ENCODE results near the gene TPSG1. TPM values are rescaled to one million over a fixed set of nuclear protein-coding genes. Genes with fewer than 3 reads are reported as not detected.
"Not testable (repeated sequence)": the region's sequence is repeated elsewhere in the genome, so short reads cannot be mapped to it uniquely, and the experiment has no call there.

TPSG1 gene
- total RNA-seq, 1 donor from 2014 or later, result not detected

- DNase-seq, result no peak
- no peak for TF ChIP-seq CTCF (IDR thresholded peaks at IDR 0.05; ENCODE audit: borderline replicate concordance)
- no peak overlapping the region for H3K4me3 ChIP-seq
- no peaks in the 10 kb centered on the region for H3K36me3 ChIP-seq
- no peaks in the 10 kb centered on the region for H3K4me1 ChIP-seq
- no peak overlapping the region for H3K27ac ChIP-seq (replicated peaks)
- H3K27me3 ChIP-seq (ENCODE audit: low read depth), result no peaks in the 10 kb centered on the region
- no peaks in the 10 kb centered on the region for H3K9me3 ChIP-seq (replicated peaks)
- intact Hi-C loops (cut with micrococcal nuclease), result no loop called here
Observed at GRCh38 chr16:1237990-1238389, 12.9 kb upstream of the TPSG1 start.

- intact Hi-C loops (cut with micrococcal nuclease); DNase-seq: not testable (repeated sequence)
Observed at GRCh38 chr16:1236659-1237058, 11.6 kb upstream of the TPSG1 start.

GRCh38 chr16:1232049-1232748, 7.1 kb upstream of the TPSG1 start:
- H3K27me3 ChIP-seq (ENCODE audit: low read depth); H3K4me3 ChIP-seq; H3K4me1 ChIP-seq; H3K36me3 ChIP-seq; intact Hi-C loops (cut with micrococcal nuclease); H3K27ac ChIP-seq (replicated peaks); DNase-seq; H3K9me3 ChIP-seq (replicated peaks): not testable (repeated sequence)

More at GRCh38 chr16:1236659-1237058, 11.6 kb upstream of the TPSG1 start:
- H3K4me1 ChIP-seq; H3K4me3 ChIP-seq; H3K27ac ChIP-seq (replicated peaks); H3K27me3 ChIP-seq (ENCODE audit: low read depth); H3K36me3 ChIP-seq; H3K9me3 ChIP-seq (replicated peaks): not testable (repeated sequence)

- not testable (repeated sequence) for H3K27ac ChIP-seq (replicated peaks)
Observed at GRCh38 chr16:1231301-1231700, 6.2 kb upstream of the TPSG1 start.

GRCh38 chr16:1230471-1231212, 5.6 kb upstream of the TPSG1 start:
- H3K36me3 ChIP-seq; H3K27ac ChIP-seq (replicated peaks); DNase-seq; H3K27me3 ChIP-seq (ENCODE audit: low read depth); H3K4me3 ChIP-seq; H3K9me3 ChIP-seq (replicated peaks); H3K4me1 ChIP-seq; intact Hi-C loops (cut with micrococcal nuclease): not testable (repeated sequence)

More at GRCh38 chr16:1231301-1231700, 6.2 kb upstream of the TPSG1 start:
- H3K9me3 ChIP-seq (replicated peaks); H3K27me3 ChIP-seq (ENCODE audit: low read depth); intact Hi-C loops (cut with micrococcal nuclease); H3K4me3 ChIP-seq; H3K4me1 ChIP-seq; H3K36me3 ChIP-seq; DNase-seq: not testable (repeated sequence)

GRCh38 chr16:1230084-1230470, 5.0 kb upstream of the TPSG1 start, which contains the start of gene TPSB2:
TSS of gene TPSB2 (minus strand) at chr16:1230184. CDS start at chr16:1229951, 233 bp downstream.
- H3K27ac ChIP-seq (replicated peaks); intact Hi-C loops (cut with micrococcal nuclease); H3K9me3 ChIP-seq (replicated peaks); H3K4me1 ChIP-seq; H3K27me3 ChIP-seq (ENCODE audit: low read depth); H3K36me3 ChIP-seq; H3K4me3 ChIP-seq; DNase-seq: not testable (repeated sequence)

GRCh38 chr16:1229476-1229875, 4.4 kb upstream of the TPSG1 start:
- DNase-seq; H3K27ac ChIP-seq (replicated peaks); intact Hi-C loops (cut with micrococcal nuclease); H3K9me3 ChIP-seq (replicated peaks); H3K36me3 ChIP-seq; H3K27me3 ChIP-seq (ENCODE audit: low read depth); H3K4me1 ChIP-seq; H3K4me3 ChIP-seq: not testable (repeated sequence)

- intact Hi-C loops (cut with micrococcal nuclease); H3K36me3 ChIP-seq: not testable (repeated sequence)
Observed at GRCh38 chr16:1228227-1228626, 3.2 kb upstream of the TPSG1 start.

GRCh38 chr16:1226692-1227091, 1.6 kb upstream of the TPSG1 start:
- H3K4me1 ChIP-seq; H3K9me3 ChIP-seq (replicated peaks); H3K27me3 ChIP-seq (ENCODE audit: low read depth); H3K4me3 ChIP-seq; DNase-seq; H3K36me3 ChIP-seq; intact Hi-C loops (cut with micrococcal nuclease); H3K27ac ChIP-seq (replicated peaks): not testable (repeated sequence)

More at GRCh38 chr16:1228227-1228626, 3.2 kb upstream of the TPSG1 start:
- H3K27me3 ChIP-seq (ENCODE audit: low read depth); H3K4me1 ChIP-seq; H3K4me3 ChIP-seq; H3K27ac ChIP-seq (replicated peaks); H3K9me3 ChIP-seq (replicated peaks); DNase-seq: not testable (repeated sequence)

GRCh38 chr16:1225728-1226311, 752 bp upstream of the TPSG1 start:
- H3K27me3 ChIP-seq (ENCODE audit: low read depth); H3K4me1 ChIP-seq; intact Hi-C loops (cut with micrococcal nuclease); DNase-seq; H3K4me3 ChIP-seq; H3K36me3 ChIP-seq; H3K27ac ChIP-seq (replicated peaks); H3K9me3 ChIP-seq (replicated peaks): not testable (repeated sequence)
